K562 (cell line): ENCODE measurements around the gene PIN1. TPM values are rescaled to one million over a fixed set of nuclear protein-coding genes. Genes with fewer than 3 reads are reported as not detected.

Source experiments
- ADNP ChIP-seq: fragments of 200-800 bp; sonication (Bioruptor generic); IDR thresholded peaks from 2 replicates; pipeline ENCODE4 v1.6.1; 2016; ENCODE audit warnings: missing genetic modification characterization, missing compliant biosample characterization
- BDP1 ChIP-seq: IDR thresholded peaks from 3 replicates; pipeline ENCODE4 v1.6.1; 2011; ENCODE audit not compliant: insufficient read length, insufficient read depth
- CBX1 ChIP-seq: sonication (generic); IDR thresholded peaks from 2 replicates; pipeline ENCODE4 v1.6.1; 2016; ENCODE audit warnings: antibody characterized with exemption, low read depth, mild to moderate bottlenecking
- COPS2 ChIP-seq: fragments of 450-650 bp; conservative IDR thresholded peaks from 2 replicates; pipeline ENCODE4 v1.6.1; 2016; ENCODE audit warnings: mild to moderate bottlenecking, moderate library complexity
- ESRRB ChIP-seq: fragments of 250-450 bp; sonication (Bioruptor Pico); IDR thresholded peaks from 2 replicates; pipeline ENCODE4 v1.5.0; 2020; ENCODE audit warnings: mild to moderate bottlenecking, moderate library complexity, borderline replicate concordance
- GABPA ChIP-seq: fragments of 200-800 bp; sonication (Bioruptor generic); conservative IDR thresholded peaks from 2 replicates; pipeline ENCODE4 v1.6.1; 2016; ENCODE audit warnings: low read depth, missing genetic modification characterization, missing compliant biosample characterization
- HDAC8 ChIP-seq: fragments of 450-650 bp; IDR thresholded peaks from 2 replicates; pipeline ENCODE4 v1.6.1; 2016; ENCODE audit warnings: mild to moderate bottlenecking, missing genetic modification characterization, moderate library complexity, missing compliant biosample characterization
- HOXB6 ChIP-seq: fragments of 250-450 bp; sonication (Bioruptor Pico); IDR thresholded peaks from 2 replicates; pipeline ENCODE4 v1.5.1; 2022; ENCODE audit warnings: mild to moderate bottlenecking, borderline replicate concordance
- KHSRP ChIP-seq: fragments of 450-650 bp; IDR thresholded peaks from 2 replicates; pipeline ENCODE4 v1.6.1; 2017
- MAFK ChIP-seq: IDR thresholded peaks from 2 replicates; pipeline ENCODE4 v1.6.1; 2011; ENCODE audit warnings: low read length, improper control_type of control experiment
- MEF2D ChIP-seq: conservative IDR thresholded peaks from 2 replicates; pipeline ENCODE4 v1.6.1; 2016; ENCODE audit warnings: low read depth, missing genetic modification characterization, missing compliant biosample characterization
- PML ChIP-seq: IDR thresholded peaks from 2 replicates; pipeline ENCODE4 v1.6.1; 2012; ENCODE audit warnings: low read length, inconsistent platforms
- SP1 ChIP-seq: sonication (generic); formaldehyde crosslinking; IDR thresholded peaks from 2 replicates; pipeline ENCODE4 v1.8.1; 2022; ENCODE audit warnings: mild to moderate bottlenecking, missing genetic modification reagents
- ZKSCAN1 ChIP-seq: fragments of 150-350 bp; IDR thresholded peaks from 2 replicates; pipeline ENCODE4 v1.6.1; 2016; ENCODE audit warnings: low read depth, low read length
- polyA plus RNA-seq, 8 experiments: library from polyadenylated mRNA; depleted of rRNA in 4 of 8; stranded (reverse) in 5 of 8; unstranded in 3 of 8; fragments of >200 nt; fragmentation: Nextera tagmentation in 2 of 8; fragmentation: Illumina TruSeq in 1 of 8; extraction: Ambion mirVana in 2 of 8; extraction: Trizol in 1 of 8; gene quantifications; 2 replicates each; pipeline versions ENCODE4 v1.2.1 to v1.2.3, GENCODE V29; 2011 to 2014; ENCODE audit warnings: inconsistent platforms in 1 of 8, missing spikeins in 1 of 8
- total RNA-seq, 7 experiments: library from RNA; depleted of rRNA in 6 of 7; stranded (reverse); fragments of >200 nt in 6 of 7; fragmentation: Illumina TruSeq in 2 of 7; extraction: Trizol in 2 of 7; gene quantifications; 2 replicates each; pipeline versions ENCODE4 v1.2.1 to v1.2.3, GENCODE V29; 2011 to 2021; ENCODE audit warnings: low replicate concordance in 1 of 7
- TF ChIP-seq, protein P1 (sequence below): IDR thresholded peaks from 2 replicates; pipeline ENCODE4 v1.6.1; 2016; ENCODE audit warnings: missing genetic modification characterization, missing compliant biosample characterization
- TF ChIP-seq, protein P2 (sequence below): fragments of 250-450 bp; sonication (Bioruptor Pico); IDR thresholded peaks from 2 replicates; pipeline ENCODE4 v1.4.0; 2020; ENCODE audit warnings: mild to moderate bottlenecking, moderate library complexity
- TF ChIP-seq, protein P3 (sequence below): fragments of 250-450 bp; sonication (Bioruptor Pico); IDR thresholded peaks from 2 replicates; pipeline ENCODE4 v1.4.0; 2020; ENCODE audit warnings: mild to moderate bottlenecking, moderate library complexity, borderline replicate concordance
- TF ChIP-seq, protein P4 (sequence below): fragments of 450-650 bp; formaldehyde crosslinking; IDR thresholded peaks from 2 replicates; pipeline ENCODE4 v1.4.0; 2020; ENCODE audit warnings: mild to moderate bottlenecking

The PIN1 gene
- total and polyA plus RNA-seq, 9 of the 15 experiments (the other 6 are each of a cell fraction or from before 2014, with no cell fraction given), result 1.6 to 178 (median 42.5) TPM

DNA sequence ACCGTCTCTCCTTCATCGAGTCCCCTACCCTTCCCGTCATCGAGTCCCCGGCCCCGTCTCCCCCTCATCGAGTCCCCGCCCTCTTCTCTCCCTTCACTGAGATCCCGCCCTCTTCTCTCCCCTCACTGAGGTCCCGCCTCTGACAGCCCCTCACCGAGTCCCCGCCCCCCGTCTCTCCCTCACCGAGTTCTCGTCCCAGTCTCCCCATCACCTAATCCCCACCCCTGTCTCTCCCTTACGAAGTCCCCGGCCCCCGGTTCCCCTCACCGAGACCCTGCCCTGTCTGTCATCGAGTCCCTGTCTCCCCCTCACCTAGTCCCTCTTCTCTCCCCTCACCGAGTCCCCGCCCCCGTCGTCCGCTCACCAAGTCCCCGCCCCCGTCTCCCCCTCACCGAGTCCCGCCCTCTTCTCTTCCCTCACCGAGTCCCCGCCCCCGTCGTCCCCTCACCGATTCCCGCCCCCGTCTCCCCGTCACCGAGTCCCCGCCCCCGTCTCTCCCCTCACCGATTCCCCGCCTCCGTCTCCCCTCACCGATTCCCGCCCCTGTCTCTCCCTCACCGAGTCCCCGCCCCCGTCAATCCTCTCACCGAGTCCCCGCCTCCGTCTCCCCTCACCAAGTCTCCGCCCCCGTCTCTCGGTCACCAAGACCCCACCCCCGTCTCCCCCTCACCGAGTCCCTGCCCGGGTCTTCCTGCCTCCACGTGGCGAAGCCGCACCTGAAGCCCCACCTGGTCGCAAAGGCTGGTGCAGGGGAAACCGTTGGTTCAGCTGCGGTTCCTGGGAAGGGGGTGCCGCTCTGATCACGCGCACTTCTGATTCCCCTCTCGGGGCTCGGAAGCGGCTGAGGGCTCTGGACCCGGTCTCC is 42.7 kb upstream of the PIN1 start (continued):
- TF ChIP-seq, protein P1, sequence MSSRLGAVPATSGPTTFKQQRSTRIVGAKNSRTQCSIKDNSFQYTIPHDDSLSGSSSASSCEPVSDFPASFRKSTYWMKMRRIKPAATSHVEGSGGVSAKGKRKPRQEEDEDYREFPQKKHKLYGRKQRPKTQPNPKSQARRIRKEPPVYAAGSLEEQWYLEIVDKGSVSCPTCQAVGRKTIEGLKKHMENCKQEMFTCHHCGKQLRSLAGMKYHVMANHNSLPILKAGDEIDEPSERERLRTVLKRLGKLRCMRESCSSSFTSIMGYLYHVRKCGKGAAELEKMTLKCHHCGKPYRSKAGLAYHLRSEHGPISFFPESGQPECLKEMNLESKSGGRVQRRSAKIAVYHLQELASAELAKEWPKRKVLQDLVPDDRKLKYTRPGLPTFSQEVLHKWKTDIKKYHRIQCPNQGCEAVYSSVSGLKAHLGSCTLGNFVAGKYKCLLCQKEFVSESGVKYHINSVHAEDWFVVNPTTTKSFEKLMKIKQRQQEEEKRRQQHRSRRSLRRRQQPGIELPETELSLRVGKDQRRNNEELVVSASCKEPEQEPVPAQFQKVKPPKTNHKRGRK (tag), result no peak
- TF ChIP-seq, protein P2, sequence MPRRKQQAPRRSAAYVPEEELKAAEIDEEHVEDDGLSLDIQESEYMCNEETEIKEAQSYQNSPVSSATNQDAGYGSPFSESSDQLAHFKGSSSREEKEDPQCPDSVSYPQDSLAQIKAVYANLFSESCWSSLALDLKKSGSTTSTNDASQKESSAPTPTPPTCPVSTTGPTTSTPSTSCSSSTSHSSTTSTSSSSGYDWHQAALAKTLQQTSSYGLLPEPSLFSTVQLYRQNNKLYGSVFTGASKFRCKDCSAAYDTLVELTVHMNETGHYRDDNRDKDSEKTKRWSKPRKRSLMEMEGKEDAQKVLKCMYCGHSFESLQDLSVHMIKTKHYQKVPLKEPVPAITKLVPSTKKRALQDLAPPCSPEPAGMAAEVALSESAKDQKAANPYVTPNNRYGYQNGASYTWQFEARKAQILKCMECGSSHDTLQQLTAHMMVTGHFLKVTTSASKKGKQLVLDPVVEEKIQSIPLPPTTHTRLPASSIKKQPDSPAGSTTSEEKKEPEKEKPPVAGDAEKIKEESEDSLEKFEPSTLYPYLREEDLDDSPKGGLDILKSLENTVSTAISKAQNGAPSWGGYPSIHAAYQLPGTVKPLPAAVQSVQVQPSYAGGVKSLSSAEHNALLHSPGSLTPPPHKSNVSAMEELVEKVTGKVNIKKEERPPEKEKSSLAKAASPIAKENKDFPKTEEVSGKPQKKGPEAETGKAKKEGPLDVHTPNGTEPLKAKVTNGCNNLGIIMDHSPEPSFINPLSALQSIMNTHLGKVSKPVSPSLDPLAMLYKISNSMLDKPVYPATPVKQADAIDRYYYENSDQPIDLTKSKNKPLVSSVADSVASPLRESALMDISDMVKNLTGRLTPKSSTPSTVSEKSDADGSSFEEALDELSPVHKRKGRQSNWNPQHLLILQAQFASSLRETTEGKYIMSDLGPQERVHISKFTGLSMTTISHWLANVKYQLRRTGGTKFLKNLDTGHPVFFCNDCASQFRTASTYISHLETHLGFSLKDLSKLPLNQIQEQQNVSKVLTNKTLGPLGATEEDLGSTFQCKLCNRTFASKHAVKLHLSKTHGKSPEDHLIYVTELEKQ (CRISPR knock-in tag), result no peak
- TF ChIP-seq ADNP (tag) (no peak), MAFK (no peak), HDAC8 (tag) (no peak), MEF2D (no peak), KHSRP (no peak), COPS2 (no peak), SP1 (CRISPR knock-in tag) (no peak), ESRRB (CRISPR knock-in tag) (no peak), ZKSCAN1 (no peak), PML (0 out of 2 replicates have a peak, but pooled peaks have one; percentile 39), BDP1 (no peak), CBX1 (no peak), GABPA (tag) (no peak), HOXB6 (CRISPR knock-in tag) (no peak)
- TF ChIP-seq, protein P3, sequence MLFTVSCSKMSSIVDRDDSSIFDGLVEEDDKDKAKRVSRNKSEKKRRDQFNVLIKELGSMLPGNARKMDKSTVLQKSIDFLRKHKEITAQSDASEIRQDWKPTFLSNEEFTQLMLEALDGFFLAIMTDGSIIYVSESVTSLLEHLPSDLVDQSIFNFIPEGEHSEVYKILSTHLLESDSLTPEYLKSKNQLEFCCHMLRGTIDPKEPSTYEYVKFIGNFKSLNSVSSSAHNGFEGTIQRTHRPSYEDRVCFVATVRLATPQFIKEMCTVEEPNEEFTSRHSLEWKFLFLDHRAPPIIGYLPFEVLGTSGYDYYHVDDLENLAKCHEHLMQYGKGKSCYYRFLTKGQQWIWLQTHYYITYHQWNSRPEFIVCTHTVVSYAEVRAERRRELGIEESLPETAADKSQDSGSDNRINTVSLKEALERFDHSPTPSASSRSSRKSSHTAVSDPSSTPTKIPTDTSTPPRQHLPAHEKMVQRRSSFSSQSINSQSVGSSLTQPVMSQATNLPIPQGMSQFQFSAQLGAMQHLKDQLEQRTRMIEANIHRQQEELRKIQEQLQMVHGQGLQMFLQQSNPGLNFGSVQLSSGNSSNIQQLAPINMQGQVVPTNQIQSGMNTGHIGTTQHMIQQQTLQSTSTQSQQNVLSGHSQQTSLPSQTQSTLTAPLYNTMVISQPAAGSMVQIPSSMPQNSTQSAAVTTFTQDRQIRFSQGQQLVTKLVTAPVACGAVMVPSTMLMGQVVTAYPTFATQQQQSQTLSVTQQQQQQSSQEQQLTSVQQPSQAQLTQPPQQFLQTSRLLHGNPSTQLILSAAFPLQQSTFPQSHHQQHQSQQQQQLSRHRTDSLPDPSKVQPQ (CRISPR knock-in tag), result no peak
- TF ChIP-seq, protein P4, sequence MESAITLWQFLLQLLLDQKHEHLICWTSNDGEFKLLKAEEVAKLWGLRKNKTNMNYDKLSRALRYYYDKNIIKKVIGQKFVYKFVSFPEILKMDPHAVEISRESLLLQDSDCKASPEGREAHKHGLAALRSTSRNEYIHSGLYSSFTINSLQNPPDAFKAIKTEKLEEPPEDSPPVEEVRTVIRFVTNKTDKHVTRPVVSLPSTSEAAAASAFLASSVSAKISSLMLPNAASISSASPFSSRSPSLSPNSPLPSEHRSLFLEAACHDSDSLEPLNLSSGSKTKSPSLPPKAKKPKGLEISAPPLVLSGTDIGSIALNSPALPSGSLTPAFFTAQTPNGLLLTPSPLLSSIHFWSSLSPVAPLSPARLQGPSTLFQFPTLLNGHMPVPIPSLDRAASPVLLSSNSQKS (CRISPR knock-in tag), result no peak
